NCI-H1436 (cell line): ENCODE data around the gene KIZ.

ENCODE experiments used
- DNase-seq: peaks from one replicate; lab custom pipeline; 2025; lab: John Stamatoyannopoulos, UW

The KIZ gene

GRCh38 chr20:21125849-21126580 is at the start of gene KIZ:
TSS of gene KIZ (plus strand) at chr20:21126082. CDS start at chr20:21126116, 34 bp downstream.
- DNase-seq: peak; percentile 93

- DNase-seq: no peak
Measured at GRCh38 chr20:21077809-21078345, 48.0 kb upstream of the KIZ start.

GRCh38 chr20:21082584-21082983 is 43.3 kb upstream of the KIZ start:
- DNase-seq: no peak

DNA sequence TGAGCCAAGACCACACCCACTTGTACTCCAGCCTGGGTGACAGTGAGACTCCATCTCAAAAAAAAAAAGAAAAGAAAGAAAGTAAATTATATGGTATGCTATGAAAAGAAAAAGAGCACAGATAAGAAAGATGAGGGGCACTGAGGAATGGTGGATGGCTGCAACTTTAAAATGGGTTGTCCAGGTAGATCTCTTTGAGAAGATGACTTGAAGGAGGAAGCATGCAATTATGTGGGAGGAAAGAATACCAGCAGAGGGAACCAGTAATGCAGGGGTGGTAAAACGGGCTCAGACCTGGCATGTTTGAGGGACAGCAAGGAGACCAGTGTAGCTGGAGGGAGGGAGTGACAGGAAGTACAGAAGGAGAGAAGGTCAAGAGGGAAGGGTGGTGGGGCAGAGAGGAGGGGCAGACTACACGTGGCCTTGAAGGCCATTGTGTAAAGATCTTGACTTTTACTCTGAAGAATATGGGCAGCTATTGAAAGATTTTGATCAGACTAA is 42.0 kb upstream of the KIZ start:
- no peak for DNase-seq

DNA sequence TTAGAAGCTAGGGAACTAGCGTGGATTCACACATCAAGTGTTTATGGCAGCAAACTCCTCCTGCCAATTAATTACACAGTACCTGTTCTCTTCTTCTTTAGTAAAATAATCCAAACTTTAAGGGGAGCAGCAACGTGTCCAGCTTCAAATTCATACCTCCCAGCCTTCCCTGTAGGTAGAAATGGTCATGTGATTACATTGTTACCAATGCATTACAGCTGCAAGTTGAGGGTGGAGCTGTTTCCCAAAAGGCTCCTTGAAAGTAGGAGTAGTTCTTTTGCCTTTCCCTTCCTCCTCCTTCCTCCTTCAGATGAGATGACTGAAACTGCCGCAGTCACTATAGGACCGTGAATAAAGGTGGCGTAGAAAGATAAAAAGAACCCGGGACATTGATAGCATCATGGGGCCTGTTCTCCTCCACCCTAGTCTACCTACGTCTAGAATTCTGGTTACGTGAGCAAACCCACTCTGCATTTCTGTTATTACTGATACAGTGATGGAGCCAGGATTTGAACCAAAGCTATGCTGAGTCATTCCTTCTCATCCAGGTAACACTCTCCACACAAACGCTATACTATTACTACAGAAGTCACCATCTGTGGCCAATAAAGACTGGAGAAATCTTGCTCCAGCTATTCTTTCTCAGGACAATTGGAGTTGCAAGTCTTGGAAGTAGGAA is 37.9 kb upstream of the KIZ start:
- no peak for DNase-seq

DNA sequence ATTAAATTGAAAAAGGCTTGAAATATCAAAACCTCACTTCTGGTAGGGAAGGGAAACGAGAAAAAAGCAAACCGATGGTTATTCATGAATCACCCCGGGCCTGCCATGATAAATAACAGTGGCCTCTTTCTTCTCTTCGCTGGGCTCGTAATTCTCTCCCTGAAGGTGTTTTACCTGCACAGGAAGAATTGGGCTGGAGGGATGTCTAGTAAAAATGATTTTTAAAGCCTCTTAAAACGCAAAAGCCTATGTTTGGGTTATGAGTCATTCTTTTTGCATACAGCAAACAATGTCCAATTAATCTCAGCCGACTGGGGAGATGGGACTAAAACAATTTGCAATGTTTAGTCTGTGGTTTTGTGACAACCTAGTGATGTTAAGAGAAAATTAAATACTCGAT is 36.5 kb upstream of the KIZ start:
- no peak for DNase-seq

GRCh38 chr20:21090111-21090618 is 35.7 kb upstream of the KIZ start:
- no peak for DNase-seq

GRCh38 chr20:21090721-21091120 is 35.2 kb upstream of the KIZ start:
- DNase-seq: no peak

- DNase-seq: no peak
Measured at GRCh38 chr20:21092806-21093205, 33.1 kb upstream of the KIZ start.

DNA sequence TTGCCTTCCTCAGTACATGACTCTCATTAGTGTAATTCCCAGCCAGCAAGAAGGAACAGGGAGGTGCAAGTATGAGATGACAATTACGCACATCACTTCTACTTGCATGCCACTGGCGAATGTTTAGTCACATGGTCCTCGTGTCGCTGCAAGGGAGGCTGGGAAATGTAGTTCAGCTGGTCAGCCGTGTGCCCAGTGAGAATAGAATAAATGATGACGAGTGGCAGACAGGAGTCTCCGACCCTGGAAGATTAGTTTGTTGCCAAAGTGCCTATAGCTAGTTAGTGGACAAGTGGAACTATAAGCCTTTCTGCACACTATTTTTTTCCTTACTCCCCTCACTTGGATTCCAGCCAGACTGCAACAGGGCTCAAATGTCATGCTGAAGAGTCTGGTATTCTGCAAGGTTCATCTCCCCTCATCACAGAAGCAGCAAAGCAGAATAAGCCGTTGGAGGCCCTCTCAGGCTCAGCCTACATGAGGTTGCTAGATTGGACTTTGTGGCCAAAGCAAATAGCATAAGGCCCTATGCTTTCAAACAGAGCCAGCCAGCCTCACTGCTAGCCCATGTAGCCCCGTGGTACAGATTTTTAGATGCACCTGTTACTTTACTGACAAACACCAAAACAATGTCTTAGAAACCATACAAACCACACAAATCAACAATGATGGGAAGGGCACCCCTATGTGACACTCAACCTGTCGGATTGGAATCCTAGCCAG is 29.4 kb upstream of the KIZ start:
- DNase-seq: no peak

- DNase-seq: no peak
Measured at GRCh38 chr20:21099751-21100577, 25.9 kb upstream of the KIZ start.

GRCh38 chr20:21100578-21101452 is 25.1 kb upstream of the KIZ start:
- peak; percentile 70 for DNase-seq

- peak; percentile 43 for DNase-seq
Measured at GRCh38 chr20:21101453-21101931, 24.4 kb upstream of the KIZ start.

- DNase-seq: no peak
Measured at GRCh38 chr20:21101932-21102575, 23.8 kb upstream of the KIZ start.

DNA sequence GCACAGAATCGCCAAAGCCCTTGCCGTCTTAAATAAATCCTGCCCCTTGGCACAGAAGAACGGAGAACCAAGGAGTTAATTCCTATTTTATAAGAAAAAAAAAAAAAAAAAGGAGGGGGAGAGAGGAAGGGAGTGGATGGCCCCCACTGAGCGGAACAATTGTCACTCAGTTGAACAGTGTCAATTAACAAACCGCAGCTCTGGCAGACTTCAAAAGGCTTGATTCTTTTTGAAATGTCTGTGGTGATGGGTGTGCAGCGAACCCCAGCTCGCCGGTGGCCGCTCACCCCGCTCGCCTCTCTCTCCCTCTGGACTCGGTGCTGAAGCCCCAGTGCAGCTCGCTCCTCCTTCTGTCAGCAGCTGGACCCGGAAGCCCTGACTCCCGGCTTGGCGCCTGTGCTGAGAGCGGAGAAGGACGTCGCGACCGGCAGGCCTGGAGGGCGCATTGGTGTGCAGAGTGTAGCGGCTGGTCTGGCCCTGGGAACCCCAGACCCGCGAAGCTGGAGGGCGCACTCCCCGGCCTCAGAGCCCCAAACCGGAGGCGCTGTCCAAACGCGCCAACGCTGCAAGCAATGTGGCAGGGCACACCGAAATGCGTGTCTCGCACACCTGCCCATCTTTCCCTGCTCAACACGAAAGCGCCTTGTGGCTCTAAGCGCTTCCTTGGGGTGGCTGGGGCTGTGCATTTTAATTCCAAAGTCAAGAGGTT is 23.1 kb upstream of the KIZ start:
- no peak for DNase-seq

- no peak for DNase-seq
Measured at GRCh38 chr20:21103582-21104465, 22.1 kb upstream of the KIZ start.

GRCh38 chr20:21104466-21104761 is 21.5 kb upstream of the KIZ start:
- no peak for DNase-seq

DNA sequence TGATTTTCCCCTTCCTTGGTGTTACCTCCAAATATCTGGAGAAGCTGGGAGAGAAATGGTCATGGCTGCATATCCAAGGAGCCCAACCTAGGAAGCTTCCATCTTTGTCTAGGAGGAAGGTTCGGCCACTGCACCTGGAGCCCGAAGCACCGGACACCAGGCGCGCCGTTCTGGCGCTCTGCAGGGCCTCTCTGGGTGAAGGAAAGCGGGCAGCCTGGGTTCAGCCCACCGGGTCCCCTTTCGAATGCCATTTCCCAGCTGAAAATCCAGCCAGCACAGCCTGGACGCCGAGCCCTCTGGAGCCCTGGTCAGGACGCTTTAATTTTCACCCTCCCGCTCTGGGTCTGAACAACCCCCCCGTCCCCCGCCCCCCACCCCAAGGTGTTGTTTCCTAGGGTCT is 21.0 kb upstream of the KIZ start:
- no peak for DNase-seq
